Activated naive CD8-positive, alpha-beta T cell treated with anti-CD3 and anti-CD28 coated beads, Interleukin-2, amount 50 U/mL, for 24 hours (primary cell): ENCODE results near the gene OR6X1.

Experiments used
- ATAC-seq: fragments of 150-1000 bp; cut with Tn5 transposase; one replicate; pipeline ENCODE4 v1.10.0; 2021
- DNase-seq: peaks from one replicate; pipeline ENCODE4 v3.0.0; 2021
- H3K27ac Mint-ChIP-seq: one replicate; pipeline ENCODE4 v1.8.0; 2021; ENCODE audit warnings: mild to moderate bottlenecking, mixed read lengths
- H3K27me3 Mint-ChIP-seq: one replicate; pipeline ENCODE4 v1.8.0; 2021; ENCODE audit warnings: mixed read lengths
- H3K36me3 Mint-ChIP-seq: one replicate; pipeline ENCODE4 v1.8.0; 2021; ENCODE audit warnings: low read depth, mixed read lengths
- H3K4me1 Mint-ChIP-seq: one replicate; pipeline ENCODE4 v1.8.0; 2021; ENCODE audit warnings: mixed read lengths
- H3K4me3 Mint-ChIP-seq: one replicate; pipeline ENCODE4 v1.8.0; 2021; ENCODE audit warnings: mild to moderate bottlenecking, moderate library complexity, mixed read lengths
- H3K9me3 Mint-ChIP-seq: one replicate; pipeline ENCODE4 v1.8.0; 2021; ENCODE audit warnings: mixed read lengths

OR6X1 gene

GRCh38 chr11:123754101-123754568, at the start of gene OR6X1:
Gene OR6X1, minus strand, starts transcription at chr11:123754518. Its CDS starts 0 bp downstream, at chr11:123754518.
- Mint-ChIP-seq H3K4me1 (no peaks in the 10 kb centered on the region), H3K9me3 (no peaks in the 10 kb centered on the region), H3K36me3 (no peaks in the 10 kb centered on the region), H3K27me3 (peaks cover 26% of the 10 kb centered on the region), H3K27ac (no peak within 1 kb of the TSS), H3K4me3 (no peak within 1 kb of the TSS)
- DNase-seq (no peak), ATAC-seq (no peak)

GRCh38 chr11:123801765-123802164, 47.4 kb upstream of the OR6X1 start:
- Mint-ChIP-seq H3K27me3 (no peaks in the 10 kb centered on the region), H3K9me3 (no peaks in the 10 kb centered on the region), H3K36me3 (no peaks in the 10 kb centered on the region), H3K4me3 (no peak overlapping the region), H3K27ac (no peak overlapping the region), H3K4me1 (no peaks in the 10 kb centered on the region)
- DNase-seq (no peak), ATAC-seq (no peak)

GRCh38 chr11:123800036-123800435, 45.7 kb upstream of the OR6X1 start:
- Mint-ChIP-seq H3K4me3 (no peak overlapping the region), H3K27ac (no peak overlapping the region), H3K27me3 (no peaks in the 10 kb centered on the region), H3K36me3 (no peaks in the 10 kb centered on the region), H3K4me1 (no peaks in the 10 kb centered on the region), H3K9me3 (no peaks in the 10 kb centered on the region)
- ATAC-seq (no peak), DNase-seq (no peak)

GRCh38 chr11:123799438-123799837, 45.1 kb upstream of the OR6X1 start:
- Mint-ChIP-seq H3K4me3 (no peak overlapping the region), H3K9me3 (no peaks in the 10 kb centered on the region), H3K27me3 (no peaks in the 10 kb centered on the region), H3K27ac (no peak overlapping the region), H3K4me1 (no peaks in the 10 kb centered on the region), H3K36me3 (no peaks in the 10 kb centered on the region)
- DNase-seq (no peak), ATAC-seq (no peak)

- H3K4me1 Mint-ChIP-seq, result no peaks in the 10 kb centered on the region
- no peak for ATAC-seq
- no peak for DNase-seq
- no peaks in the 10 kb centered on the region for H3K27me3 Mint-ChIP-seq
- H3K27ac Mint-ChIP-seq, result no peak overlapping the region
- H3K4me3 Mint-ChIP-seq, result no peak overlapping the region
- H3K9me3 Mint-ChIP-seq, result no peaks in the 10 kb centered on the region
- H3K36me3 Mint-ChIP-seq, result no peaks in the 10 kb centered on the region
These were observed 44.4 kb upstream of the OR6X1 start for GRCh38 chr11:123798513-123799252.

GRCh38 chr11:123798079-123798478, 43.8 kb upstream of the OR6X1 start:
- H3K27ac Mint-ChIP-seq, result no peak overlapping the region
- no peaks in the 10 kb centered on the region for H3K36me3 Mint-ChIP-seq
- H3K4me1 Mint-ChIP-seq, result no peaks in the 10 kb centered on the region
- DNase-seq, result no peak
- ATAC-seq, result no peak
- no peak overlapping the region for H3K4me3 Mint-ChIP-seq
- H3K9me3 Mint-ChIP-seq, result no peaks in the 10 kb centered on the region
- peaks cover 2% of the 10 kb centered on the region for H3K27me3 Mint-ChIP-seq

- H3K4me3 Mint-ChIP-seq, result no peak overlapping the region
- no peaks in the 10 kb centered on the region for H3K9me3 Mint-ChIP-seq
- no peak overlapping the region for H3K27ac Mint-ChIP-seq
- no peaks in the 10 kb centered on the region for H3K4me1 Mint-ChIP-seq
- ATAC-seq, result no peak
- no peaks in the 10 kb centered on the region for H3K36me3 Mint-ChIP-seq
- DNase-seq, result no peak
- peaks cover 2% of the 10 kb centered on the region for H3K27me3 Mint-ChIP-seq
These were observed 43.2 kb upstream of the OR6X1 start for GRCh38 chr11:123797541-123797940.

- no peak for DNase-seq
- no peaks in the 10 kb centered on the region for H3K36me3 Mint-ChIP-seq
- H3K4me3 Mint-ChIP-seq, result no peak overlapping the region
- H3K27ac Mint-ChIP-seq, result no peak overlapping the region
- peaks cover 2% of the 10 kb centered on the region for H3K27me3 Mint-ChIP-seq
- no peak for ATAC-seq
- H3K9me3 Mint-ChIP-seq, result no peaks in the 10 kb centered on the region
- no peaks in the 10 kb centered on the region for H3K4me1 Mint-ChIP-seq
These were observed 42.8 kb upstream of the OR6X1 start for GRCh38 chr11:123797114-123797513.

- ATAC-seq (no peak), DNase-seq (no peak)
- Mint-ChIP-seq H3K9me3 (no peaks in the 10 kb centered on the region), H3K27ac (no peak overlapping the region), H3K27me3 (peaks cover 2% of the 10 kb centered on the region), H3K36me3 (no peaks in the 10 kb centered on the region), H3K4me1 (no peaks in the 10 kb centered on the region), H3K4me3 (no peak overlapping the region)
These were observed 41.9 kb upstream of the OR6X1 start for GRCh38 chr11:123796226-123796625.

GRCh38 chr11:123783536-123783935, 29.2 kb upstream of the OR6X1 start:
- no peak for ATAC-seq
- Mint-ChIP-seq H3K27me3 (peaks cover 14% of the 10 kb centered on the region), H3K36me3 (no peaks in the 10 kb centered on the region), H3K4me1 (no peaks in the 10 kb centered on the region), H3K4me3 (no peak overlapping the region), H3K27ac (no peak overlapping the region), H3K9me3 (no peaks in the 10 kb centered on the region)
- DNase-seq, result no peak

- DNase-seq, result no peak
- Mint-ChIP-seq H3K36me3 (no peaks in the 10 kb centered on the region), H3K4me1 (no peaks in the 10 kb centered on the region), H3K27me3 (peaks cover 10% of the 10 kb centered on the region), H3K27ac (no peak overlapping the region), H3K9me3 (no peaks in the 10 kb centered on the region), H3K4me3 (no peak overlapping the region)
- ATAC-seq, result no peak
These were observed 24.2 kb upstream of the OR6X1 start for GRCh38 chr11:123778511-123778910.

- no peaks in the 10 kb centered on the region for H3K9me3 Mint-ChIP-seq
- no peaks in the 10 kb centered on the region for H3K36me3 Mint-ChIP-seq
- no peak overlapping the region for H3K4me3 Mint-ChIP-seq
- no peak for ATAC-seq
- H3K27ac Mint-ChIP-seq, result no peak overlapping the region
- H3K27me3 Mint-ChIP-seq, result peaks cover 5% of the 10 kb centered on the region
- H3K4me1 Mint-ChIP-seq, result no peaks in the 10 kb centered on the region
- no peak for DNase-seq
These were observed 21.6 kb upstream of the OR6X1 start for GRCh38 chr11:123775715-123776549.

GRCh38 chr11:123775289-123775688, 21.0 kb upstream of the OR6X1 start:
- peaks cover 5% of the 10 kb centered on the region for H3K27me3 Mint-ChIP-seq
- no peak overlapping the region for H3K4me3 Mint-ChIP-seq
- no peaks in the 10 kb centered on the region for H3K36me3 Mint-ChIP-seq
- DNase-seq, result no peak
- no peak for ATAC-seq
- no peaks in the 10 kb centered on the region for H3K9me3 Mint-ChIP-seq
- no peak overlapping the region for H3K27ac Mint-ChIP-seq
- H3K4me1 Mint-ChIP-seq, result no peaks in the 10 kb centered on the region

GRCh38 chr11:123773959-123774358, 19.6 kb upstream of the OR6X1 start:
- Mint-ChIP-seq H3K36me3 (no peaks in the 10 kb centered on the region), H3K27ac (no peak overlapping the region), H3K27me3 (peaks cover under 1% of the 10 kb centered on the region), H3K4me3 (no peak overlapping the region), H3K9me3 (no peaks in the 10 kb centered on the region), H3K4me1 (no peaks in the 10 kb centered on the region)
- DNase-seq (no peak), ATAC-seq (no peak)

- no peak for DNase-seq
- no peaks in the 10 kb centered on the region for H3K9me3 Mint-ChIP-seq
- H3K27me3 Mint-ChIP-seq, result no peaks in the 10 kb centered on the region
- H3K4me3 Mint-ChIP-seq, result no peak overlapping the region
- no peak for ATAC-seq
- H3K4me1 Mint-ChIP-seq, result no peaks in the 10 kb centered on the region
- no peak overlapping the region for H3K27ac Mint-ChIP-seq
- no peaks in the 10 kb centered on the region for H3K36me3 Mint-ChIP-seq
These were observed 18.7 kb upstream of the OR6X1 start for GRCh38 chr11:123773026-123773425.
